GM12878 (cell line): ENCODE data around the gene OSBPL2. TPM values are rescaled to one million over a fixed set of nuclear protein-coding genes. Genes with fewer than 3 reads are reported as not detected.

Experiments
- CBX5 ChIP-seq: sonication (generic); IDR thresholded peaks from 2 replicates; pipeline ENCODE4 v1.6.1; 2016; ENCODE audit warnings: low read depth, moderate library complexity, mild to moderate bottlenecking, inconsistent platforms
- CEBPZ ChIP-seq: fragments of 150-350 bp; IDR thresholded peaks from 2 replicates; pipeline ENCODE4 v1.6.1; 2016; ENCODE audit warnings: low read depth, low read length
- MTA2 ChIP-seq: fragments of 450-650 bp; IDR thresholded peaks from 2 replicates; pipeline ENCODE4 v1.6.1; 2016; ENCODE audit warnings: low read depth, mild to moderate bottlenecking, moderate library complexity
- RCOR1 ChIP-seq: conservative IDR thresholded peaks from 2 replicates; pipeline ENCODE4 v1.6.1; 2012; ENCODE audit warnings: low read depth, low read length, improper control_type of control experiment
- ZBTB11 ChIP-seq: fragments of 450-650 bp; formaldehyde crosslinking; IDR thresholded peaks from 2 replicates; pipeline ENCODE4 v1.5.0; 2022; ENCODE audit warnings: mild to moderate bottlenecking, missing genetic modification characterization
- polyA plus RNA-seq, 11 experiments: library from polyadenylated mRNA; depleted of rRNA in 4 of 11; unstranded in 6 of 11; stranded (reverse) in 5 of 11; fragments of >200 nt; fragmentation: Nextera tagmentation in 4 of 11; fragmentation: Illumina TruSeq in 1 of 11; extraction: Ambion mirVana in 4 of 11; extraction: Trizol in 1 of 11; gene quantifications; 1 replicate in 1 of 11; 2 replicates in 10 of 11; pipeline versions ENCODE4 v1.2.1 to v1.2.3, GENCODE V29; 2011 to 2016; ENCODE audit warnings: inconsistent platforms in 2 of 11, missing spikeins in 2 of 11, low read depth in 1 of 11
- total RNA-seq, 4 experiments: library from RNA; depleted of rRNA in 3 of 4; stranded (reverse); fragments of >200 nt in 3 of 4; fragmentation: Illumina TruSeq in 1 of 4; extraction: Trizol in 1 of 4; gene quantifications; 2 replicates each; pipeline versions ENCODE4 v1.2.1 to v1.2.3, GENCODE V29; 2013 to 2021

The OSBPL2 gene
- total and polyA plus RNA-seq, 10 of the 15 experiments (the other 5 are each of a cell fraction or from before 2014, with no cell fraction given) = 2.8 to 22.3 (median 14.7) TPM

GRCh38 chr20:62287759-62288534 is 49.6 kb downstream of the OSBPL2 start (continued):
- TF ChIP-seq CEBPZ (no peak), MTA2 (no peak), CBX5 (no peak), ZBTB11 (CRISPR knock-in tag) (no peak), RCOR1 (no peak)
